HG02852 (cell line): ENCODE results near the gene APOBEC3B.
"Not testable (repeated sequence)": the region's sequence is repeated elsewhere in the genome, so short reads cannot be mapped to it uniquely, and the experiment has no call there.

ENCODE experiments used
- ATAC-seq: cut with Tn5 transposase; IDR thresholded peaks from one replicate; pipeline ENCODE4 v1.9.1; 2021; ENCODE audit warnings: mild to moderate bottlenecking, moderate library complexity; ENCODE audit not compliant: unreplicated experiment

The APOBEC3B gene

GRCh38 chr22:38965614-38966379 lies 16.4 kb upstream of the APOBEC3B start:
- no peak for ATAC-seq

GRCh38 chr22:38966380-38966702 lies 15.8 kb upstream of the APOBEC3B start:
- no peak for ATAC-seq

GRCh38 chr22:38966942-38967341 lies 15.2 kb upstream of the APOBEC3B start:
- no peak for ATAC-seq

- ATAC-seq, result no peak
Measured at GRCh38 chr22:38967451-38968450, 14.4 kb upstream of the APOBEC3B start.

GRCh38 chr22:38968801-38969200 lies 13.3 kb upstream of the APOBEC3B start:
- no peak for ATAC-seq

- ATAC-seq, result no peak
Measured at GRCh38 chr22:38970551-38970950, 11.6 kb upstream of the APOBEC3B start.

- no peak for ATAC-seq
Measured at GRCh38 chr22:38971202-38971601, 10.9 kb upstream of the APOBEC3B start.

GRCh38 chr22:38971791-38972190 lies 10.4 kb upstream of the APOBEC3B start:
- no peak for ATAC-seq

GRCh38 chr22:38972558-38972957 lies 9.6 kb upstream of the APOBEC3B start:
- ATAC-seq, result no peak

GRCh38 chr22:38973289-38974169 lies 8.6 kb upstream of the APOBEC3B start:
- no peak for ATAC-seq

- ATAC-seq, result no peak
Measured at GRCh38 chr22:38974170-38974825, 7.8 kb upstream of the APOBEC3B start.

- no peak for ATAC-seq
Measured at GRCh38 chr22:38974826-38975175, 7.3 kb upstream of the APOBEC3B start.

GRCh38 chr22:38977289-38977688 lies 4.9 kb upstream of the APOBEC3B start:
- ATAC-seq, result not testable (repeated sequence)

GRCh38 chr22:38980587-38980986 lies 1.6 kb upstream of the APOBEC3B start:
- not testable (repeated sequence) for ATAC-seq

GRCh38 chr22:38981005-38981991 lies 849 bp upstream of the APOBEC3B start:
- ATAC-seq, result peak; percentile 23

- ATAC-seq, result no peak
Measured at GRCh38 chr22:38984224-38984623, 2.1 kb downstream of the APOBEC3B start.

- ATAC-seq, result peak; percentile 60
Measured at GRCh38 chr22:38984784-38985757, 2.9 kb downstream of the APOBEC3B start.

- ATAC-seq, result no peak
Measured at GRCh38 chr22:38986629-38987028, 4.5 kb downstream of the APOBEC3B start.
